PC-3 (cell line): ENCODE results near the gene ZC3H12A. TPM values are rescaled to one million over a fixed set of nuclear protein-coding genes. Genes with fewer than 3 reads are reported as not detected.

Source experiments
- ATAC-seq: fragments of 200-7000 bp; cut with Tn5 transposase; 2 replicates; pipeline ENCODE4 v1.9.1; 2020; ENCODE audit warnings: mild to moderate bottlenecking, moderate library complexity
- BruUV-seq: library from RNA; stranded (reverse); fragments of 400-500 nt; replicated peaks from 2 replicates; lab custom pipeline; 2021; lab: Mats Ljungman, UMichigan
- CTCF ChIA-PET: fragments of 300-600 bp; sonication (Branson Sonifier 250); formaldehyde crosslinking; loops from one replicate; lab custom pipeline; 2022; ENCODE audit warnings: antibody characterized with exemption; lab: Charles Lee
- POLR2A ChIA-PET: fragments of 300-600 bp; sonication (Branson Sonifier 250); formaldehyde crosslinking; loops from one replicate; lab custom pipeline; 2022; ENCODE audit warnings: antibody characterized with exemption; ENCODE audit not compliant: unreplicated experiment; lab: Charles Lee
- DNase-seq: peaks from one replicate; pipeline ENCODE4 v3.0.0-alpha.2; 2015
- H2AFZ ChIP-seq: fragments of 300-600 bp; sonication (generic); 2 replicates; pipeline ENCODE4 v1.6.0; 2016; ENCODE audit warnings: antibody characterized with exemption, low read length
- H3F3A ChIP-seq: fragments of 300-600 bp; sonication (generic); one replicate; pipeline ENCODE4 v1.6.0; 2017; ENCODE audit warnings: antibody characterized with exemption, low read length, control low read depth, mild to moderate bottlenecking; ENCODE audit not compliant: unreplicated experiment
- H3K27ac ChIP-seq: fragments of 300-600 bp; sonication (generic); 2 replicates; pipeline ENCODE4 v1.5.1; 2016; ENCODE audit warnings: mild to moderate bottlenecking, low read length
- H3K27me3 ChIP-seq: fragments of 300-600 bp; sonication (generic); 2 replicates; pipeline ENCODE4 v1.6.1; 2016; ENCODE audit warnings: low read length, mixed read lengths
- H3K36me3 ChIP-seq: fragments of 300-600 bp; sonication (generic); 2 replicates; pipeline ENCODE4 v1.6.1; 2016; ENCODE audit warnings: low read depth, mixed run types, low read length, mixed read lengths
- H3K4me1 ChIP-seq: fragments of 300-600 bp; sonication (generic); 2 replicates; pipeline ENCODE4 v1.5.1; 2016; ENCODE audit warnings: low read length; ENCODE audit not compliant: insufficient read depth
- H3K4me2 ChIP-seq: fragments of 300-600 bp; sonication (generic); 2 replicates; pipeline ENCODE4 v1.6.0; 2016; ENCODE audit warnings: low read length
- H3K4me3 ChIP-seq: fragments of 300-600 bp; sonication (generic); 2 replicates; pipeline ENCODE4 v1.5.1; 2016; ENCODE audit warnings: mild to moderate bottlenecking, low read length, mixed read lengths
- H3K79me2 ChIP-seq: fragments of 300-600 bp; sonication (generic); 2 replicates; pipeline ENCODE4 v1.6.1; 2017; ENCODE audit warnings: low read length, mixed read lengths
- H3K9ac ChIP-seq: fragments of 300-600 bp; sonication (generic); 2 replicates; pipeline ENCODE4 v1.6.0; 2016; ENCODE audit warnings: mild to moderate bottlenecking, low read length
- H3K9me2 ChIP-seq: fragments of 300-600 bp; sonication (generic); replicated peaks from 2 replicates; pipeline ENCODE4 v1.6.1; 2016; ENCODE audit warnings: mixed run types, low read length, mixed read lengths
- H3K9me3 ChIP-seq: fragments of 300-600 bp; sonication (generic); 2 replicates; pipeline ENCODE4 v1.6.1; 2016; ENCODE audit warnings: low read length, mixed read lengths
- H4K20me1 ChIP-seq: fragments of 300-600 bp; sonication (generic); 2 replicates; pipeline ENCODE4 v1.6.1; 2016; ENCODE audit warnings: low read length, mixed read lengths
- EZH2 ChIP-seq: fragments of 300-600 bp; sonication (generic); IDR thresholded peaks from one replicate; pipeline ENCODE4 v1.6.1; 2017; ENCODE audit warnings: antibody characterized with exemption, mild to moderate bottlenecking, low read length; ENCODE audit not compliant: unreplicated experiment
- EZH2phosphoT487 ChIP-seq: fragments of 300-600 bp; sonication (generic); IDR thresholded peaks from 2 replicates; pipeline ENCODE4 v1.6.1; 2018; ENCODE audit warnings: mild to moderate bottlenecking, antibody characterized with exemption, low read length, borderline replicate concordance
- intact Hi-C: fragments of 100-400 bp; cut with micrococcal nuclease; formaldehyde crosslinking; loops from 2 replicates; pipeline ENCODE4 v1.9.0; 2023
- total RNA-seq: library from RNA; depleted of rRNA; stranded (reverse); fragments of >200 nt; gene quantifications from 2 replicates; pipeline ENCODE4 v1.2.3, GENCODE V29; 2014
- TF ChIP-seq, protein P1 (sequence below): fragments of 300-600 bp; sonication (generic); conservative IDR thresholded peaks from 2 replicates; pipeline ENCODE4 v1.5.1; 2017; ENCODE audit warnings: antibody characterized with exemption, low read depth, mild to moderate bottlenecking, low read length

ZC3H12A gene
- total RNA-seq, 1 experiment from 2014 or later = 45.3 TPM

GRCh38 chr1:37458551-37458950, 15.8 kb upstream of the ZC3H12A start:
- POLR2A ChIA-PET = no interaction called here
- H3K79me2 ChIP-seq = no peaks in the 10 kb centered on the region
- H3K4me2 ChIP-seq = no peak overlapping the region
- H3K4me1 ChIP-seq = peaks cover 3% of the 10 kb centered on the region; the same call in 1 of the 2 replicates
- TF ChIP-seq, protein P1, sequence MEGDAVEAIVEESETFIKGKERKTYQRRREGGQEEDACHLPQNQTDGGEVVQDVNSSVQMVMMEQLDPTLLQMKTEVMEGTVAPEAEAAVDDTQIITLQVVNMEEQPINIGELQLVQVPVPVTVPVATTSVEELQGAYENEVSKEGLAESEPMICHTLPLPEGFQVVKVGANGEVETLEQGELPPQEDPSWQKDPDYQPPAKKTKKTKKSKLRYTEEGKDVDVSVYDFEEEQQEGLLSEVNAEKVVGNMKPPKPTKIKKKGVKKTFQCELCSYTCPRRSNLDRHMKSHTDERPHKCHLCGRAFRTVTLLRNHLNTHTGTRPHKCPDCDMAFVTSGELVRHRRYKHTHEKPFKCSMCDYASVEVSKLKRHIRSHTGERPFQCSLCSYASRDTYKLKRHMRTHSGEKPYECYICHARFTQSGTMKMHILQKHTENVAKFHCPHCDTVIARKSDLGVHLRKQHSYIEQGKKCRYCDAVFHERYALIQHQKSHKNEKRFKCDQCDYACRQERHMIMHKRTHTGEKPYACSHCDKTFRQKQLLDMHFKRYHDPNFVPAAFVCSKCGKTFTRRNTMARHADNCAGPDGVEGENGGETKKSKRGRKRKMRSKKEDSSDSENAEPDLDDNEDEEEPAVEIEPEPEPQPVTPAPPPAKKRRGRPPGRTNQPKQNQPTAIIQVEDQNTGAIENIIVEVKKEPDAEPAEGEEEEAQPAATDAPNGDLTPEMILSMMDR = peak; percentile 37; the same call in 1 of the 2 replicates
- no peak for TF ChIP-seq EZH2phosphoT487
- H3K27ac ChIP-seq = no peak overlapping the region
- H3K9me2 ChIP-seq = no peaks in the 10 kb centered on the region
- no peak overlapping the region for H3K4me3 ChIP-seq
- no peaks in the 10 kb centered on the region for H3F3A ChIP-seq
- no peaks in the 10 kb centered on the region for H3K36me3 ChIP-seq
- H3K9ac ChIP-seq = no peak overlapping the region
- intact Hi-C loops = no loop called here
- no peak overlapping the region for H2AFZ ChIP-seq
- no TSS peak for BruUV-seq
- ATAC-seq (no peak), DNase-seq (peak; percentile 32)
- H3K27me3 ChIP-seq = no peaks in the 10 kb centered on the region
- H4K20me1 ChIP-seq = no peaks in the 10 kb centered on the region
- CTCF ChIA-PET = interaction anchor here (0.5 to 1.3 kb wide), 3 partner anchors 29 to 972 kb away, joined by 3 to 6 read pairs (median 6); no protein-coding TSS in a partner anchor
- no peaks in the 10 kb centered on the region for H3K9me3 ChIP-seq

- Histone ChIP-seq H3K4me3 (no peak overlapping the region), H3K4me2 (no peak overlapping the region), H3F3A (no peaks in the 10 kb centered on the region), H3K9ac (no peak overlapping the region), H3K4me1 (no peaks in the 10 kb centered on the region), H4K20me1 (no peaks in the 10 kb centered on the region), H3K27me3 (no peaks in the 10 kb centered on the region), H2AFZ (no peak overlapping the region), H3K27ac (no peak overlapping the region), H3K9me3 (no peaks in the 10 kb centered on the region), H3K9me2 (no peaks in the 10 kb centered on the region), H3K79me2 (no peaks in the 10 kb centered on the region), H3K36me3 (no peaks in the 10 kb centered on the region)
- no peak for ATAC-seq
- no peak for DNase-seq
- no TSS peak for BruUV-seq
- intact Hi-C loops = no loop called here
- ChIA-PET POLR2A (no interaction called here), CTCF (interaction anchor here (0.7 kb wide), 1 partner anchor 34 kb away, joined by 5 read pairs; no protein-coding TSS in a partner anchor)
- no peak for TF ChIP-seq EZH2
Observed at GRCh38 chr1:37461698-37462436, 12.5 kb upstream of the ZC3H12A start.

GRCh38 chr1:37464443-37464842, 9.9 kb upstream of the ZC3H12A start:
- no peaks in the 10 kb centered on the region for H3K27me3 ChIP-seq
- H3K4me2 ChIP-seq = no peak overlapping the region
- H3K9me3 ChIP-seq = no peaks in the 10 kb centered on the region
- intact Hi-C loops = no loop called here
- no peaks in the 10 kb centered on the region for H3K79me2 ChIP-seq
- H3K4me1 ChIP-seq = no peaks in the 10 kb centered on the region
- no peak overlapping the region for H3K4me3 ChIP-seq
- H3F3A ChIP-seq = no peaks in the 10 kb centered on the region
- no peaks in the 10 kb centered on the region for H3K9me2 ChIP-seq
- ATAC-seq (no peak), DNase-seq (no peak)
- no TSS peak for BruUV-seq
- no peak overlapping the region for H3K9ac ChIP-seq
- ChIA-PET POLR2A (no interaction called here), CTCF (no interaction called here)
- no peak overlapping the region for H3K27ac ChIP-seq
- no peaks in the 10 kb centered on the region for H3K36me3 ChIP-seq
- H2AFZ ChIP-seq = no peak overlapping the region
- TF ChIP-seq, protein P1 = no peak
- TF ChIP-seq EZH2phosphoT487 = no peak
- TF ChIP-seq EZH2 = no peak
- H4K20me1 ChIP-seq = no peaks in the 10 kb centered on the region
